ENCODE data around the gene TXNRD1. TPM values are rescaled to one million over a fixed set of nuclear protein-coding genes. Genes with fewer than 3 reads are reported as not detected.
A peak's percentile ranks its signal among the peaks of the same experiment; 100 is the strongest.
"Not testable (repeated sequence)": the region's sequence is repeated elsewhere in the genome, so short reads cannot be mapped to it uniquely, and the experiment has no call there.

The TXNRD1 gene
- total RNA-seq, 1 donor from 2014 or later: 93.3 TPM

- intact Hi-C loops (cut with micrococcal nuclease): no loop called here
- Mint-ChIP-seq H3K27ac (no peak overlapping the region), H3K27me3 (ENCODE audit: insufficient read depth) (peaks cover 7% of the 10 kb centered on the region), H3K4me1 (ENCODE audit: low read depth) (peaks cover 14% of the 10 kb centered on the region), H3K9me3 (no peaks in the 10 kb centered on the region), H3K4me3 (no peak overlapping the region), H3K36me3 (ENCODE audit: low read depth) (peaks cover 3% of the 10 kb centered on the region)
- DNase-seq (ENCODE audit: low spot score): no peak
These were observed 161.9 kb downstream of the TXNRD1 start for GRCh38 chr12:104377514-104377812.

- peaks cover 3% of the 10 kb centered on the region for H3K36me3 Mint-ChIP-seq (ENCODE audit: low read depth)
- H3K4me1 Mint-ChIP-seq (ENCODE audit: low read depth): peaks cover 14% of the 10 kb centered on the region
- H3K9me3 Mint-ChIP-seq: no peaks in the 10 kb centered on the region
- no peak overlapping the region for H3K4me3 Mint-ChIP-seq
- intact Hi-C loops (cut with micrococcal nuclease): no loop called here
- no peak overlapping the region for H3K27ac Mint-ChIP-seq
- H3K27me3 Mint-ChIP-seq (ENCODE audit: insufficient read depth): peaks cover 7% of the 10 kb centered on the region
- no peak for DNase-seq (ENCODE audit: low spot score)
These were observed 162.8 kb downstream of the TXNRD1 start for GRCh38 chr12:104378427-104378826.

- peaks cover 2% of the 10 kb centered on the region for H3K27me3 Mint-ChIP-seq (ENCODE audit: insufficient read depth)
- intact Hi-C loops (cut with micrococcal nuclease): loop anchor here (1.0 to 5.0 kb wide), 4 partner anchors 116 to 726 kb away; partner anchors contain the start of gene WASHC4
- no peak overlapping the region for H3K4me3 Mint-ChIP-seq
- peak overlapping the region; percentile 23 for H3K27ac Mint-ChIP-seq
- peaks cover 20% of the 10 kb centered on the region for H3K4me1 Mint-ChIP-seq (ENCODE audit: low read depth)
- peaks cover 5% of the 10 kb centered on the region for H3K9me3 Mint-ChIP-seq
- no peak for DNase-seq (ENCODE audit: low spot score)
- H3K36me3 Mint-ChIP-seq (ENCODE audit: low read depth): peaks cover 6% of the 10 kb centered on the region
These were observed 165.8 kb downstream of the TXNRD1 start for GRCh38 chr12:104381341-104381730.

DNA sequence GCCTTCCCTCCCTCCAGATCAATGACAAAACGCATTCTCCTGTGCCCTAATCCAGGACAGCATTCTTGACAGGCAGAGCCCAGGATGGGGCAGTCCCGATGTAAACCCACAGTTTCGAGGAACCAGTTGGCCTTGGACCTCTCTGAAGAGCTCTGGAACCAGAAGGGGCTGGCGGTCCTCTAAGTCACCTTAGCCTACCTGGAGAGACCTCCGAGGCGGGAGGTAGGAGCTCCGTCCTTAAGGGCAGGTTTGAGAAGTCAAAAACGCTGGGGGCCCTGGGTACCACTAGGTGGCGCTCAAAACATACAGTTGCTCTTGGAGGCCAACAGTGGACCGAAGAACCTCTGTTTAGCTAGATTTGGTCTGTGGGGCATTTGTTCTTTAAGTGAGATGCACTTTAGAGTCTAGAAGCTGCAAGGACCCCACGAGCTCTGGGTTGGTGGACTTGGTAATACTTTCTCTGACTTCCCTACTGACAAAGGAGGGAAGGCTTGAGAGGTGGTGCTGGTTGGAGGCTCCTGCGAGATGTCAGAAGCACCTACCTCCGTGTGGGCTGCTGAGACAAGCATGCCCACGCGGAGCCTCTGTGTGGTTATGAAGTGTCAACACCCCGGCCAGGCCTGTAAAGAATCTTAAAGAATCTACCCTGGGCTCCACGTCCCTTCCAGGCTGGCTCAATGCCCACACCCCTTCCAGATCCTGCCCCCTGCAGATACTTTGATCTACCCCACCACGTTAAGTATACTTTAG, 166.3 kb downstream of the TXNRD1 start:
- peak overlapping the region; percentile 52 for H3K4me3 Mint-ChIP-seq
- H3K27ac Mint-ChIP-seq: peak overlapping the region; percentile 33
- peaks cover 2% of the 10 kb centered on the region for H3K27me3 Mint-ChIP-seq (ENCODE audit: insufficient read depth)
- H3K4me1 Mint-ChIP-seq (ENCODE audit: low read depth): peaks cover 20% of the 10 kb centered on the region
- DNase-seq (ENCODE audit: low spot score): peak; percentile 69
- H3K36me3 Mint-ChIP-seq (ENCODE audit: low read depth): peaks cover 6% of the 10 kb centered on the region
- intact Hi-C loops (cut with micrococcal nuclease): loop anchor here (1.0 to 5.0 kb wide), 9 partner anchors 74 to 725 kb away; partner anchors contain the start of genes CHST11, SLC41A2 and WASHC4
- H3K9me3 Mint-ChIP-seq: peaks cover 5% of the 10 kb centered on the region

- Mint-ChIP-seq H3K9me3 (peaks cover 5% of the 10 kb centered on the region), H3K36me3 (ENCODE audit: low read depth) (peaks cover 6% of the 10 kb centered on the region), H3K4me1 (ENCODE audit: low read depth) (peaks cover 20% of the 10 kb centered on the region), H3K27ac (no peak overlapping the region), H3K4me3 (no peak overlapping the region), H3K27me3 (ENCODE audit: insufficient read depth) (peaks cover 2% of the 10 kb centered on the region)
- DNase-seq (ENCODE audit: low spot score): no peak
- intact Hi-C loops (cut with micrococcal nuclease): loop anchor here (5.0 kb wide), 3 partner anchors 113 to 723 kb away; partner anchors contain the start of gene WASHC4
These were observed 168.7 kb downstream of the TXNRD1 start for GRCh38 chr12:104384141-104384880.

DNA sequence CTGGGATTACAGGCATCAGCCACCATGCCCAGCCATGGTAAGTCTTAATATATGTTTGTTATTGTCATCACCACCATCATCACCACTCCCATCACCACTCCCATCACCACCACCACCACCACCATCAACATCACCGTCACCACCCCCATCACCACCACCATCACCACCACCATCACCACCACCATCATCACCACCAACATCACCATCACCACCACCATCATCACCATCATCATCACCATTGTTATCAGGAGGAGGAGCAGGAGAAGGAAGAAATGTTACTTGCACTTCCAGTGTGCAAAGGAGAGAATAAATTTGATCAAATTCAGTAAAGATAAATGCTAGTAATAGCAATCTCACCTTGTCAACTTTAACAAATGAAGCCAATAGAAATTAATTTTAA, 169.9 kb downstream of the TXNRD1 start:
- Mint-ChIP-seq H3K4me3 (peak overlapping the region; percentile 45), H3K27ac (no peak overlapping the region), H3K27me3 (ENCODE audit: insufficient read depth) (peaks cover 2% of the 10 kb centered on the region), H3K9me3 (peaks cover 5% of the 10 kb centered on the region), H3K36me3 (ENCODE audit: low read depth) (peaks cover 6% of the 10 kb centered on the region), H3K4me1 (ENCODE audit: low read depth) (peaks cover 20% of the 10 kb centered on the region)
- intact Hi-C loops (cut with micrococcal nuclease): no loop called here
- DNase-seq (ENCODE audit: low spot score): no peak

DNA sequence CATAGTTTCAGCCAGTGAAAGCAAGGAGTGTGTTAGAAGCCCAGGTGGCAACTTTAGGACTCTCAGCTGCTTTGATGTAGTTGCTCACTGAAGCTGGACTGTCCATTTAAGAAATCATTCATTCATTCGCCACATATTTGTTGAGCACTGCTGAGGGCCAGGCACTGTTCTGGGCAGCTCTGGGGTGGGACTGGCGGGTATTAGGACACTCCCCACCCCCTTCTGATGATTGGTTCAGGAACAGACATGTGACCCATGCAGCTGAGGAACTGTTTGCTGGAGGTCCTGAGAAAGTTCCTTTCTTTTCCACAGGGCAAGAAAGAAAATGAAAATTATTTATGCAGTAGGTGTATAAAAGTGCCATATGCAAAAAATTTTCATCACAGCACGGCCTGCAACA, 170.9 kb downstream of the TXNRD1 start:
- Mint-ChIP-seq H3K4me1 (ENCODE audit: low read depth) (peaks cover 17% of the 10 kb centered on the region), H3K27me3 (ENCODE audit: insufficient read depth) (no peaks in the 10 kb centered on the region), H3K4me3 (no peak overlapping the region), H3K9me3 (peaks cover 5% of the 10 kb centered on the region), H3K27ac (no peak overlapping the region), H3K36me3 (ENCODE audit: low read depth) (peaks cover 6% of the 10 kb centered on the region)
- DNase-seq (ENCODE audit: low spot score): no peak
- intact Hi-C loops (cut with micrococcal nuclease): no loop called here

DNA sequence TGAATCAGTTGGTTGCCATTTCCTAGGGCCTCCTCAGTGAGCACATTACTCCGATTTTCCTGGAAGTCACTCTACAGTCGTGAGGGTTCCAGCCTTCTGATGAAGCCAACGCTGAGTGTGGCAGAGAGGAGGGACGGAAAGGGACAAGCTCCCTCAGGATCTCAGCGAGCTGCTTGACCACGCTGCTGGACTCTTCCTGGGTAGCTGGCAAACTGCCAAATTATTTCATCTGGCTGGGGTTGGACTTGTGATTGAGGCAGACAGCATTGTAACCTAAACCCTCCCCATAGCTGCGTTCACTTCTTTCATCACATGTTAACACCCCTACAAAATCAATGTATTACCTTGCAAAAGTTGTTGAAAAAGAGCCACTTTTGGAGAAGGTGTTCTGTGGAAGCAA, 171.6 kb downstream of the TXNRD1 start:
- Mint-ChIP-seq H3K9me3 (peaks cover 5% of the 10 kb centered on the region), H3K27ac (no peak overlapping the region), H3K4me3 (no peak overlapping the region), H3K4me1 (ENCODE audit: low read depth) (peaks cover 10% of the 10 kb centered on the region), H3K36me3 (ENCODE audit: low read depth) (peaks cover 3% of the 10 kb centered on the region), H3K27me3 (ENCODE audit: insufficient read depth) (no peaks in the 10 kb centered on the region)
- intact Hi-C loops (cut with micrococcal nuclease): no loop called here
- no peak for DNase-seq (ENCODE audit: low spot score)

GRCh38 chr12:104394086-104394485, 178.5 kb downstream of the TXNRD1 start:
- DNase-seq (ENCODE audit: low spot score); H3K4me1 Mint-ChIP-seq (ENCODE audit: low read depth); H3K4me3 Mint-ChIP-seq; intact Hi-C loops (cut with micrococcal nuclease); H3K27me3 Mint-ChIP-seq (ENCODE audit: insufficient read depth); H3K27ac Mint-ChIP-seq; H3K36me3 Mint-ChIP-seq (ENCODE audit: low read depth): not testable (repeated sequence)
- H3K9me3 Mint-ChIP-seq: peaks cover 14% of the 10 kb centered on the region

Other genes starting within 250 kb of the TXNRD1 start
- gene TDG, start 249.9 kb upstream of the TXNRD1 start, total RNA-seq: 80.4 and 81.6 TPM in 2 replicates
- 0.13 TPM in 1 of 2 replicates, not detected in the other for gene GLT8D2, start 165.6 kb upstream of the TXNRD1 start, total RNA-seq
- gene HCFC2, start 151.2 kb upstream of the TXNRD1 start, total RNA-seq: 8.5 and 8.9 TPM in 2 replicates
- 25.0 and 25.2 TPM in 2 replicates for gene NFYB, start 77.6 kb upstream of the TXNRD1 start, total RNA-seq
- gene EID3, start 88.0 kb downstream of the TXNRD1 start, total RNA-seq: 10.5 and 10.6 TPM in 2 replicates
- gene CHST11, start 241.2 kb downstream of the TXNRD1 start, total RNA-seq: 69.8 and 70.7 TPM in 2 replicates

All from activated T-helper 1 cell treated with anti-CD3 and anti-CD28 coated beads, Interleukin-12 subunit alpha, Interleukin-12 subunit beta, Interleukin-2, Interleukin-4 antibody, amounts not matched to agents 30 ng/mL and 10 ng/mL and 1 ng/mL, durations not matched to agents 14 hours and 24 hours and 36 hours (primary cell).